NCI-H1092 (cell line): Measurements from ENCODE around the gene SRP14.

ENCODE experiments used
- DNase-seq: peaks from one replicate; lab custom pipeline; 2025; lab: John Stamatoyannopoulos, UW

SRP14 gene

GRCh38 chr15:40067921-40068624 lies 29.1 kb upstream of the SRP14 start:
- no peak for DNase-seq

GRCh38 chr15:40066589-40066988 lies 27.6 kb upstream of the SRP14 start:
- DNase-seq: no peak

- no peak for DNase-seq
Observed at GRCh38 chr15:40065166-40065565, 26.2 kb upstream of the SRP14 start.

GRCh38 chr15:40064231-40064894 lies 25.4 kb upstream of the SRP14 start:
- no peak for DNase-seq

- no peak for DNase-seq
Observed at GRCh38 chr15:40063563-40064011, 24.6 kb upstream of the SRP14 start.

GRCh38 chr15:40062816-40063562 lies 24.0 kb upstream of the SRP14 start:
- no peak for DNase-seq

GRCh38 chr15:40061212-40061901 lies 22.4 kb upstream of the SRP14 start:
- DNase-seq: no peak

- DNase-seq: no peak
Observed at GRCh38 chr15:40060236-40060961, 21.4 kb upstream of the SRP14 start.

- DNase-seq: no peak
Observed at GRCh38 chr15:40059821-40060220, 20.8 kb upstream of the SRP14 start.

- no peak for DNase-seq
Observed at GRCh38 chr15:40058476-40059140, 19.6 kb upstream of the SRP14 start.

- peak; percentile 37 for DNase-seq
Observed at GRCh38 chr15:40055576-40056293, 16.8 kb upstream of the SRP14 start.

GRCh38 chr15:40054855-40055575 lies 16.0 kb upstream of the SRP14 start:
- DNase-seq: peak; percentile 45

- DNase-seq: no peak
Observed at GRCh38 chr15:40054605-40054854, 15.5 kb upstream of the SRP14 start.

GRCh38 chr15:40053831-40054604 lies 15.0 kb upstream of the SRP14 start:
- no peak for DNase-seq

- no peak for DNase-seq
Observed at GRCh38 chr15:40053079-40053830, 14.3 kb upstream of the SRP14 start.

- DNase-seq: no peak
Observed at GRCh38 chr15:40052604-40053003, 13.6 kb upstream of the SRP14 start.

GRCh38 chr15:40051616-40052415 lies 12.8 kb upstream of the SRP14 start:
- DNase-seq: no peak
